ENCODE measurements around the gene OXNAD1. TPM values are rescaled to one million over a fixed set of nuclear protein-coding genes. Genes with fewer than 3 reads are reported as not detected.

OXNAD1 gene
- total RNA-seq, 4 donors from 2014 or later, result 11.4 to 14.9 (median 13.1) TPM

DNA sequence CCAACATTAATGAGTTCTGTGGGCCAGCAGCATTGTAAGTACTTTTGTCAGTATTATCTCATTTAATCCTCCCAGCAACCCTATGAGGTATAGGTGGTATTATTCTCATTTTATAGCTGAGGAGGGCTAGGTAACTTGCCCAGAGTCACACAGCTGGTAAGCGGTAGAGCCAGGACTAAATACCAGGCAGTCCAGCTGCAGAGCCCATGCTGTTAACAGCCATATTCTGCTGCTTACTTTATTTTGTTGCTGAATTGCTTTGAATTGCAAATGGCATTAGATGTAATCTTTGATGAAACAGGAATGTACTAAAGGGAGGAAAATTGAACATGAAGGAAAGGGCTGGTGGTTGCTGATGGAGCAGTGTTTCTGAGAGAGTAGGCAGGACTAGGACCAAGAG is 19.6 kb downstream of the OXNAD1 start:
- DNase-seq (ENCODE audit: low spot score in 2 of 2), result no peak
- Histone ChIP-seq H3K27me3 (no peaks in the 10 kb centered on the region), H3K4me1 (peaks cover 0 to 21% (median 4%) of the 10 kb centered on the region in 4 donors), H3K36me3 (peaks cover 0 to 53% (median 0%) of the 10 kb centered on the region in 3 donors), H3K9me3 (no peaks in the 10 kb centered on the region), H3K27ac (no peak overlapping the region), H3K4me3 (no peak overlapping the region)
- 94 to 95% methylated on average over 1 of the region's 1 CpG for WGBS, 2 donors
- TF ChIP-seq CTCF (IDR thresholded peaks at IDR 0.05) (no peak), EP300 (IDR thresholded peaks at IDR 0.05) (no peak), POLR2A (IDR thresholded peaks at IDR 0.05) (no peak)

DNA sequence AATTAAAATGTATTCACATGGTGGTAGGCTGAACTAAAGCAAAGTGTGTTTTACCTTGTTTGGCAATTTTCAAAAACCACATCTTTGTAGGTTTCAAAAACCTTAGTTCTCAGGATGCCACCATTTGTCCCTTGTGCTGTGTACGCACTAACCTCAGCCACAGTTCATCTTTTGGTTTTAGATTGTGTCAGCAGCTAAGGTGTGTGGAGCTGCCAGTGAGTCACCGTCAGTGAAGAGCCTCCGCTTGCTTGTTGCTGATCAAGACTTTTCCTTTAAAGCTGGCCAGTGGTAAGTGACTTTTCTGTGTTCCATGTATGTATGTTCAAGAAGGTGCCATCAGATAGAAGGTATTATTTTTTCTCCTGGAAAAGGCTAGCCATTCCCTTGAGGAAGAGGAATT is 21.1 kb downstream of the OXNAD1 start:
- Histone ChIP-seq H3K9me3 (no peaks in the 10 kb centered on the region), H3K27me3 (no peaks in the 10 kb centered on the region), H3K4me3 (peak overlapping the region in 1 of 4 donors; percentile 28), H3K27ac (peak overlapping the region in 2 of 4 donors; percentile 51 to 61), H3K4me1 (peaks cover 0 to 34% (median 9%) of the 10 kb centered on the region in 4 donors), H3K36me3 (peaks cover 0 to 53% (median 0%) of the 10 kb centered on the region in 3 donors)
- no peak for TF ChIP-seq CTCF (IDR thresholded peaks at IDR 0.05)
- DNase-seq (ENCODE audit: low spot score in 2 of 2), result no peak
- WGBS, 2 donors, result 88 to 97% methylated on average over 3 of the region's 3 CpGs

DNA sequence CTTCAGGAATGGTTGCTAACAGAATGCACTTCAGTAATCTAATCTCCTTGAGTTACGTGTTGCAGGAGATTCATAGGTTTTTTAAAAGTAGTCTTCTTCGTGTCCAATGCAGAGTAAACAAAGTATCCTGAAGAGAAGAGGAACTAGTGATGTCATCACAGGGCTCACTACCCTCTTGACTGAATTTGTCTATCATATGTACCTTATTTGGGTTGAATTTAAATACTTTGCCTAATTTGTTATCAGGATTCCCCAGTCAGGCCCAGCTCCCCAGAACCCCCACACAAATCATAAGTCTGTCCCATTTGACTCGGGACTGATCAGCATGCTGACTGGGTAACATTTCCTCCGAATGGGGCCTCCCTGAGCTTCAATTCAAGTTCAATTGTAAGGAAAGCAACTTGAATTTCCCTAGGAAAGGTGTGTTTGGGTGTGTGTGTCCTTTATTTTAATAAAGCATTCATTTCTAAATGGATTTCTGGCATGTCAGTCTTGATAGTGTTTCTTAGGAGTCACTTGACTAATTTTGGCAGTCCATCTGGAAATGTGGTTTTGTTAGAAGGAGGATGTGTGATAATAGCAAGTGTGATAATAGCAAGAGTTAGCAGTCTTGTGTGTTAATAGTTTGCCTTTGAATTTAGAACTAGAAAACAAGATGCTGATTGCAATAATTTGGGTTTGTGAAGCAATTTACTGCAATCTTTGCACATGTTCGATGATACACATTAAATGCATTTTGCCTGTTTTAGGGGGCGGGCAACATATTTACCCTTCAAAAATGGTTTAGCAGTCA is 21.9 kb downstream of the OXNAD1 start:
- TF ChIP-seq CTCF (IDR thresholded peaks at IDR 0.05) (no peak), EP300 (IDR thresholded peaks at IDR 0.05) (no peak), POLR2A (IDR thresholded peaks at IDR 0.05) (no peak)
- peak overlapping the region in 2 of 4 donors; percentile 51 to 61 for H3K27ac ChIP-seq
- H3K27me3 ChIP-seq, result no peaks in the 10 kb centered on the region
- peaks cover 0 to 51% (median 0%) of the 10 kb centered on the region in 3 donors for H3K36me3 ChIP-seq
- peaks cover 0 to 34% (median 9%) of the 10 kb centered on the region in 4 donors for H3K4me1 ChIP-seq
- 75 to 77% methylated on average over 6 of the region's 6 CpGs for WGBS, 2 donors
- H3K4me3 ChIP-seq, result peak overlapping the region in 1 of 4 donors; percentile 28
- DNase-seq (ENCODE audit: low spot score in 2 of 2), result no peak
- no peaks in the 10 kb centered on the region for H3K9me3 ChIP-seq

GRCh38 chr3:16288664-16289063 is 23.7 kb downstream of the OXNAD1 start:
- DNase-seq (ENCODE audit: low spot score in 2 of 2), result no peak
- H3K27ac ChIP-seq, result peak overlapping the region in 1 of 4 donors; percentile 30

More at GRCh38 chr3:16288664-16289063, 23.7 kb downstream of the OXNAD1 start:
- Histone ChIP-seq H3K36me3 (peaks cover 0 to 36% (median 0%) of the 10 kb centered on the region in 3 donors), H3K4me3 (no peak overlapping the region), H3K27me3 (no peaks in the 10 kb centered on the region), H3K4me1 (peaks cover 0 to 34% (median 9%) of the 10 kb centered on the region in 4 donors), H3K9me3 (no peaks in the 10 kb centered on the region)
- no peak for TF ChIP-seq CTCF (IDR thresholded peaks at IDR 0.05)
- TF ChIP-seq POLR2A (IDR thresholded peaks at IDR 0.05), result no peak
- no peak for TF ChIP-seq EP300 (IDR thresholded peaks at IDR 0.05)
- WGBS, 2 donors, result 73 to 75% methylated on average over 1 of the region's 1 CpG
